SK-N-SH treated with all-trans-retinoic acid at 6 μM for 48 hours (cell line): ENCODE measurements around the gene DDX10.
"Not testable (repeated sequence)": the region's sequence is repeated elsewhere in the genome, so short reads cannot be mapped to it uniquely, and the experiment has no call there.

Source experiments
- ATAC-seq: fragments of 200-7000 bp; cut with Tn5 transposase; 3 replicates; pipeline ENCODE4 v1.9.1; 2020; ENCODE audit warnings: mild to moderate bottlenecking, moderate library complexity
- ARNTL ChIP-seq: fragments of 450-650 bp; formaldehyde crosslinking; IDR thresholded peaks from 2 replicates; pipeline ENCODE4 v1.5.0; 2020; ENCODE audit warnings: low read depth, mild to moderate bottlenecking, moderate library complexity, borderline replicate concordance
- BACH2 ChIP-seq: fragments of 250-450 bp; sonication (Bioruptor Pico); IDR thresholded peaks from 2 replicates; pipeline ENCODE4 v1.9.0; 2021; ENCODE audit warnings: mild to moderate bottlenecking, borderline replicate concordance
- CSDC2 ChIP-seq: fragments of 250-450 bp; sonication (Bioruptor Pico); IDR thresholded peaks from 2 replicates; pipeline ENCODE4 v1.5.0; 2020; ENCODE audit warnings: mild to moderate bottlenecking, moderate library complexity
- CSRNP3 ChIP-seq: fragments of 250-450 bp; sonication (Bioruptor Pico); IDR thresholded peaks from 2 replicates; pipeline ENCODE4 v1.5.1; 2021; ENCODE audit warnings: mild to moderate bottlenecking, moderate library complexity
- ESRRG ChIP-seq: fragments of 250-450 bp; sonication (Bioruptor Pico); IDR thresholded peaks from 2 replicates; pipeline ENCODE4 v1.6.1; 2021; ENCODE audit warnings: mild to moderate bottlenecking
- GLIS3 ChIP-seq: fragments of 250-450 bp; sonication (Bioruptor Pico); IDR thresholded peaks from 2 replicates; pipeline ENCODE4 v1.5.0; 2020; ENCODE audit warnings: mild to moderate bottlenecking, moderate library complexity
- ISL1 ChIP-seq: fragments of 250-450 bp; sonication (Bioruptor Pico); IDR thresholded peaks from 2 replicates; pipeline ENCODE4 v2.1.2; 2022; ENCODE audit warnings: mild to moderate bottlenecking, moderate library complexity
- OSR1 ChIP-seq: fragments of 250-450 bp; sonication (Bioruptor Pico); IDR thresholded peaks from 2 replicates; pipeline ENCODE4 v1.8.0; 2022; ENCODE audit warnings: moderate library complexity, mild to moderate bottlenecking, inconsistent platforms
- PPARA ChIP-seq: fragments of 250-450 bp; sonication (Bioruptor Pico); IDR thresholded peaks from 2 replicates; pipeline ENCODE4 v1.5.0; 2020; ENCODE audit warnings: mild to moderate bottlenecking, borderline replicate concordance
- SNAI2 ChIP-seq: fragments of 250-450 bp; sonication (Bioruptor Pico); IDR thresholded peaks from 2 replicates; pipeline ENCODE4 v1.5.0; 2020; ENCODE audit warnings: mild to moderate bottlenecking, moderate library complexity
- TCF4 ChIP-seq: fragments of 250-450 bp; sonication (Bioruptor Pico); IDR thresholded peaks from 2 replicates; pipeline ENCODE4 v1.8.0; 2021; ENCODE audit warnings: mild to moderate bottlenecking, moderate library complexity, borderline replicate concordance
- ZC3H10 ChIP-seq: fragments of 250-450 bp; sonication (Bioruptor Pico); IDR thresholded peaks from 2 replicates; pipeline ENCODE4 v1.5.1; 2021; ENCODE audit warnings: mild to moderate bottlenecking, moderate library complexity
- ZFP3 ChIP-seq: fragments of 250-450 bp; sonication (Bioruptor Pico); IDR thresholded peaks from 2 replicates; pipeline ENCODE4 v1.5.0; 2020; ENCODE audit warnings: mild to moderate bottlenecking, moderate library complexity
- ZFP30 ChIP-seq: fragments of 450-650 bp; formaldehyde crosslinking; IDR thresholded peaks from 2 replicates; pipeline ENCODE4 v1.5.0; 2022; ENCODE audit warnings: mild to moderate bottlenecking, moderate library complexity
- ZNF565 ChIP-seq: fragments of 450-650 bp; formaldehyde crosslinking; conservative IDR thresholded peaks from 2 replicates; pipeline ENCODE4 v1.5.0; 2020; ENCODE audit warnings: low read depth, mild to moderate bottlenecking, moderate library complexity
- ZNF70 ChIP-seq: fragments of 450-650 bp; formaldehyde crosslinking; IDR thresholded peaks from 2 replicates; pipeline ENCODE4 v1.5.0; 2020; ENCODE audit warnings: mild to moderate bottlenecking, moderate library complexity
- ZNF8 ChIP-seq: fragments of 450-650 bp; formaldehyde crosslinking; IDR thresholded peaks from 2 replicates; pipeline ENCODE4 v1.5.0; 2020; ENCODE audit warnings: mild to moderate bottlenecking, moderate library complexity
- TF ChIP-seq, protein P1 (sequence below): fragments of 250-450 bp; sonication (Bioruptor Pico); IDR thresholded peaks from 2 replicates; pipeline ENCODE4 v1.5.1; 2020; ENCODE audit warnings: low read depth, mild to moderate bottlenecking, moderate library complexity
- TF ChIP-seq, protein P2 (sequence below): fragments of 250-450 bp; sonication (Bioruptor Pico); IDR thresholded peaks from 2 replicates; pipeline ENCODE4 v1.8.0; 2020; ENCODE audit warnings: mild to moderate bottlenecking, moderate library complexity, borderline replicate concordance

Gene DDX10

DNA sequence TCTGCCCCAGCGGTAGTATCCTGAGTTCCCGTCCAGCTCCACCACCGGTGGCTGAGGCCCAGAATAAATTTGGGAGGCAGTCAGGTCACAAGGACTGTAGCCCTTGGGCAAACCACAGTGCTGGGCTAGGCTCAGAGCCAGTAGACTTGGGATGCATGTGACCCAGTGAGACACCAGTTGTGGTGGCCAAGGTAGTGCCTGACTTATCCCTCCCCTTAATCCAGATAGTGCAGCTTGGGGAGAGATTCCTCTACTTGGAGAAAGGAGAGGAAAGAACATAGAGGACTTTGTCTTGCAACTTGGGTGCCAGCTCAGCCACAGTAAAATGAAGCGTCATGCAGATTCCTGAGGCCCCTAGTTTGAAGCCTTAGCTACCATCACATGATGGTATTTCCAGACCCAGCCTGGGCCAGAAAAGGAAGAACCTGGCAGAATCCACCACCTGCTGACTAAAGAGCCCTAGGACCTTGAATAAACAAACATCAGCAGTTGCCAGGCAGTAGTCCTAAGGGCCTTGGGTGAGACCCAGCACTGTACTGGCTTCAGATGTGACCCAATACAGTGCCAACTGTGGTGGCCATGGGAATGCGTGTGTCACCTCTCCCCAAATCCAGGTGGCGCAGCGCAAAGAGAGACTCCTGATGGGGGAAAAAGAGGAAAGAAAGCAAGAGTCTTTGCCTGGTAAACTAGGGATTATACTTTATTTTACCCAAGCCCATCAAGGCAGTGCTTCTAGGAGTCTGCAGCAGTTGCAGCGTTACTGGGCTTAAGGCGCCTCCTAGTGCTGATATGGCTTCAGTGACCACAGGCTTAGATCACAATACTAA, 17.0 kb upstream of the DDX10 start:
- TF ChIP-seq PPARA (CRISPR knock-in tag) (no peak), ESRRG (CRISPR knock-in tag) (no peak), ARNTL (no peak), ISL1 (no peak), ZNF8 (no peak), GLIS3 (CRISPR knock-in tag) (no peak), SNAI2 (CRISPR knock-in tag) (no peak), CSRNP3 (CRISPR knock-in tag) (no peak)
- TF ChIP-seq, protein P1, sequence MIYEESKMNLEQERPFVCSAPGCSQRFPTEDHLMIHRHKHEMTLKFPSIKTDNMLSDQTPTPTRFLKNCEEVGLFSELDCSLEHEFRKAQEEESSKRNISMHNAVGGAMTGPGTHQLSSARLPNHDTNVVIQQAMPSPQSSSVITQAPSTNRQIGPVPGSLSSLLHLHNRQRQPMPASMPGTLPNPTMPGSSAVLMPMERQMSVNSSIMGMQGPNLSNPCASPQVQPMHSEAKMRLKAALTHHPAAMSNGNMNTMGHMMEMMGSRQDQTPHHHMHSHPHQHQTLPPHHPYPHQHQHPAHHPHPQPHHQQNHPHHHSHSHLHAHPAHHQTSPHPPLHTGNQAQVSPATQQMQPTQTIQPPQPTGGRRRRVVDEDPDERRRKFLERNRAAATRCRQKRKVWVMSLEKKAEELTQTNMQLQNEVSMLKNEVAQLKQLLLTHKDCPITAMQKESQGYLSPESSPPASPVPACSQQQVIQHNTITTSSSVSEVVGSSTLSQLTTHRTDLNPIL (CRISPR knock-in tag), result no peak
- peak; percentile 100 for ATAC-seq

DNA sequence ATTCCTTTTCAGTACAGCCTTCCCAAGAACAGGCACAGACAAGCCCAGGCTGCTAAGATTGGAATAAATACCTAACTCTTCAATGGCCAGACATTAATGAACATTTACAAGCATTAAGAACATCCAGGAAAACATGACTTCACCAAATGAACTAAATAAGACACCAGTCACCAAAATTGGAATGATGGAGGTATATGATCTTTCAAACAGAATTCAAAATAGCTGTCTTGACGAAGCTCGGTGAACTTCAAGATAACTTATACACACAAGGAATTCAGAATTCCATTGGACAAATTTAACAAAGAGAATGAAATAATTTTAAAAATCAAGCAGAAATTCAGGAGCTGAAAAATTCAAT, 16.4 kb upstream of the DDX10 start:
- no peak for TF ChIP-seq ESRRG (CRISPR knock-in tag)
- TF ChIP-seq ZFP30, result no peak
- TF ChIP-seq ZNF70 (CRISPR knock-in tag), result no peak
- no peak for TF ChIP-seq OSR1 (CRISPR knock-in tag)

GRCh38 chr11:108654100-108654499, 10.8 kb upstream of the DDX10 start:
- ATAC-seq, result not testable (repeated sequence)

More for the DNA sequence above, 16.4 kb upstream of the DDX10 start:
- ATAC-seq, result no peak

DNA sequence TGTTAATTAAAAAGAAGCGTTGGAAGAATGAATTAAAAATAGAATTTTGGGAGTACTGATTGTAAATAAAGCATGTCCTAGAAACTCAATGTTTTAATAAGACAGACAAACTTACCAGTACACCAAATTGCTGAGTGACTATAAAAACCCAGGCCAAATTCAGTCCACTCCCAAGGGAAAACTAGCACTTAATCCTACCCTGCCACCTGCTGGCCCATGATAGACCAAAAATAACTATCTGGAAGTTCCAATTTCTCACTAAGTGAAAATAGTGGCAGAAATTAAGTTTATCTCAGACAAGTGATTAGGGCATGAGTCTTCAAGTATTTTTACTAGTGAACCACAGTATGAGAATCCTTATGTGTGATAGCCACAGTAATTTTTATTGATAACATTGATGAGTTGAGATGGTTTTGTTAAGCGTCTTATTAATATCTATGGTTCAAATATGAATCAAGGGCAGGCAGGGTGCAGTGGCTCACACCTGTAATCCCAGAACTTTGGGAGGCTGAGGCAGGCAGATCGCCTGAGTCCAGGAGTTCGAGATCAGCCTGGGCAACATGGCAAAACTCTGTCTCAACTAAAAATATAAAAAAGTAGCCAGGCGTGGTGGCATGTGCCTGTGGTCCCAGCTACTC, 9.8 kb upstream of the DDX10 start:
- ATAC-seq, result peak; percentile 86

DNA sequence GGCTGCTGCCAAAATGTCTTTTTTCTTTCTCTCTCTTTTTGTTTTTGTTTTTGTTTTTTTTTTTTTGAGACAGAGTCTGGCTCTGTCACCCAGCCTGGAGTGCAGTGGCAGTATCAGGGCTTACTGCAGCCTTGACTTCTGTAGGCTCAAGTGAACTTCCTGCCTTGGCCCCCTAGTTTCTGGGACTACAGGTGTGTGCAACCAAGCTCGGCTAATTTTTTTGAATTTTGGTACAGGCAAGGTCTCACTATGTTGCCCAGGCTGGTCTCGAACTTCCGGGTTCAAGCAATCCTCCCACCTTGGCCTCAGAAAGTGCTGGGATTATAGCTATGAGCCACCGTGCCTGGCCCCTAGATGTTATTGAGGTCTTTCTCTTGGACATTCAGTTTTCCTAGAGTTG, 2.2 kb upstream of the DDX10 start:
- ATAC-seq, result no peak
- TF ChIP-seq ESRRG (CRISPR knock-in tag), result no peak
- TF ChIP-seq SNAI2 (CRISPR knock-in tag), result no peak
- no peak for TF ChIP-seq BACH2 (CRISPR knock-in tag)
- TF ChIP-seq ZNF565 (CRISPR knock-in tag), result no peak
- no peak for TF ChIP-seq ZC3H10 (CRISPR knock-in tag)

More for the DNA sequence above, 9.8 kb upstream of the DDX10 start:
- TF ChIP-seq ZFP3, result no peak
- TF ChIP-seq ZNF70 (CRISPR knock-in tag), result no peak
- no peak for TF ChIP-seq CSDC2 (CRISPR knock-in tag)
- TF ChIP-seq ARNTL, result no peak
- TF ChIP-seq ZNF565 (CRISPR knock-in tag), result no peak
- no peak for TF ChIP-seq TCF4
- no peak for TF ChIP-seq ZFP30
- no peak for TF ChIP-seq CSRNP3 (CRISPR knock-in tag)
- TF ChIP-seq, protein P2, sequence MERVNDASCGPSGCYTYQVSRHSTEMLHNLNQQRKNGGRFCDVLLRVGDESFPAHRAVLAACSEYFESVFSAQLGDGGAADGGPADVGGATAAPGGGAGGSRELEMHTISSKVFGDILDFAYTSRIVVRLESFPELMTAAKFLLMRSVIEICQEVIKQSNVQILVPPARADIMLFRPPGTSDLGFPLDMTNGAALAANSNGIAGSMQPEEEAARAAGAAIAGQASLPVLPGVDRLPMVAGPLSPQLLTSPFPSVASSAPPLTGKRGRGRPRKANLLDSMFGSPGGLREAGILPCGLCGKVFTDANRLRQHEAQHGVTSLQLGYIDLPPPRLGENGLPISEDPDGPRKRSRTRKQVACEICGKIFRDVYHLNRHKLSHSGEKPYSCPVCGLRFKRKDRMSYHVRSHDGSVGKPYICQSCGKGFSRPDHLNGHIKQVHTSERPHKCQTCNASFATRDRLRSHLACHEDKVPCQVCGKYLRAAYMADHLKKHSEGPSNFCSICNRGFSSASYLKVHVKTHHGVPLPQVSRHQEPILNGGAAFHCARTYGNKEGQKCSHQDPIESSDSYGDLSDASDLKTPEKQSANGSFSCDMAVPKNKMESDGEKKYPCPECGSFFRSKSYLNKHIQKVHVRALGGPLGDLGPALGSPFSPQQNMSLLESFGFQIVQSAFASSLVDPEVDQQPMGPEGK (CRISPR knock-in tag), result no peak
- no peak for TF ChIP-seq PPARA (CRISPR knock-in tag)
- TF ChIP-seq ESRRG (CRISPR knock-in tag), result no peak
- TF ChIP-seq ISL1, result no peak
- no peak for TF ChIP-seq OSR1 (CRISPR knock-in tag)
- TF ChIP-seq, all 23 proteins: peak for 0
